GM21619 (cell line): ENCODE data around the gene GFOD1.
"Not testable (repeated sequence)": the region's sequence is repeated elsewhere in the genome, so short reads cannot be mapped to it uniquely, and the experiment has no call there.

ENCODE experiments used
- ATAC-seq: cut with Tn5 transposase; IDR thresholded peaks from one replicate; pipeline ENCODE4 v1.9.1; 2021; ENCODE audit not compliant: unreplicated experiment

The GFOD1 gene

DNA sequence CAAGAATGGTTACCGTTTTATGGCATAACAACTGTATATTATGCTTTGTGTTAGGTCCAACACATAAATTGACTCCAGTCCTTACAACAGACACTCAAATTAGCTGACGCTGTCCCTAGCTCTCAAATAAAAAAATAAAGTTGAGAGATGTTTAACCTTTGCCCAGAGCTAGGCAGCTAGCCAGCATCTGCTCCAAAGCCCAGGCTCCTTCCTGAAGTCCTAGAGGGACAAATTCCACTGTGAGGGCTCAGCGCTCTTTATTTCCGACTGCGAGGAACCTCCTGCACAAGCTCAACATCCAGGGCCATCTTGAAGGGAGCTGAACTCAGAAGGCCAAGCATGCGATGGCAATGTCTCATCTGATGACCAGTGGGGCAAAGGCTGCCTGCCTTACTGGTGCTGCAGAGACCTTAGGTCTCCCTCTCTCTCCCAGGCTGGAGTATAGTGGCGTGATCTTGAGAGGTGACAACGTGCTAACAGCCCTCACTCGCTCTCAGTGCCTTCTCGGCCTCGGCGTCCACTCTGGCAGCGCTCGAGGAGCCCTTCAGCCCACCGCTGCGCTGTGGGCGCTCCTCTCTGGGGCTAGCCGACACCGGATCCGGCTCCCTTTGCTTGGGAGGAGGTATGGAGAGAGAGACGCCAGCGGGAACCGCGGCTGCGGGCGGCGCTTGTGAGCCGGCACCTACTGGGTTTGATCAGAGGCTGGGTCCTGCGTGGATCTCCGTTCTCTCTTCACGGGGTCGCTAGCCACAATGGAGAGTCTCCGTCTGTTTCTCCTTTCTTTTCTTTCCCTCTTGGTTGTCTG lies 24.7 kb upstream of the GFOD1 start:
- no peak for ATAC-seq

DNA sequence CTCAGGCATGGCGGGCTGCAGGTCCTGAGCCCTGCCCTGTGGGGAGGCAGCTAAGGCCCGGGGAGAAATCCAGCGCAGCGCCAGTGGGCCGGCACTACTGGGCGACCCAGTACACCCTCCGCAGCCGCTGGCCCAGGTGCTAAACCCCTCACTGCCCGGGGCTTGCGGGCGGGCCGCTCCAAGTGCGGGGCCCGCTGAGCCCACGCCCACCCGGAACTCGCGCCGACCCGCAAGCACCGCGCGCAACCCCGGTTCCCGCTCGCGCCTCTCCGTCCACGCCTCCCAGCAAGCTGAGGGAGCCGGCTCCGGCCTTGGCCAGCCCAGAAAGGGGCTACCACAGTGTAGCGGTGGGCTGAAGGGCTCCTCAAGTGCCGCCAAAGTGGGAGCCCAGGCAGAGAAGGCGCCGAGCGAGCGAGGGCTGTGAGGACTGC lies 23.8 kb upstream of the GFOD1 start:
- ATAC-seq: not testable (repeated sequence)

DNA sequence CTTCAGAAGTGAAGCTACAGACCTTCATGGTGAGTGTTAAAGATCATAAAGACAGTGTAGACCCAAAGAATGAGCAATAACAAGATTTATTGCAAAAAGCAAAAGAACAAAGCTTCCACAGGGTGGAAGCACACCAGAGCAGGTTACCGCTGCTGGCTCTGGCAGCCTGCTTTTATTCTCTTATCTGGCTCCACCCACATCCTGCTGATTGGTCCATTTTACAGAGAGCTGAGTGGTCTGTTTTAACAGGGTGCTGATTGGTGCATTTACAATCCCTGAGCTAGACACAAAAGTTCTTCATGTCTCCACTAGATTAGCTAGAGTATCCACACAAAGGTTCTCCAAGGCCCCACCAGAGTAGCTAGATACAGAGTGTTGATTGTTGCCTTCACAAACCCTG lies 23.0 kb upstream of the GFOD1 start:
- not testable (repeated sequence) for ATAC-seq

DNA sequence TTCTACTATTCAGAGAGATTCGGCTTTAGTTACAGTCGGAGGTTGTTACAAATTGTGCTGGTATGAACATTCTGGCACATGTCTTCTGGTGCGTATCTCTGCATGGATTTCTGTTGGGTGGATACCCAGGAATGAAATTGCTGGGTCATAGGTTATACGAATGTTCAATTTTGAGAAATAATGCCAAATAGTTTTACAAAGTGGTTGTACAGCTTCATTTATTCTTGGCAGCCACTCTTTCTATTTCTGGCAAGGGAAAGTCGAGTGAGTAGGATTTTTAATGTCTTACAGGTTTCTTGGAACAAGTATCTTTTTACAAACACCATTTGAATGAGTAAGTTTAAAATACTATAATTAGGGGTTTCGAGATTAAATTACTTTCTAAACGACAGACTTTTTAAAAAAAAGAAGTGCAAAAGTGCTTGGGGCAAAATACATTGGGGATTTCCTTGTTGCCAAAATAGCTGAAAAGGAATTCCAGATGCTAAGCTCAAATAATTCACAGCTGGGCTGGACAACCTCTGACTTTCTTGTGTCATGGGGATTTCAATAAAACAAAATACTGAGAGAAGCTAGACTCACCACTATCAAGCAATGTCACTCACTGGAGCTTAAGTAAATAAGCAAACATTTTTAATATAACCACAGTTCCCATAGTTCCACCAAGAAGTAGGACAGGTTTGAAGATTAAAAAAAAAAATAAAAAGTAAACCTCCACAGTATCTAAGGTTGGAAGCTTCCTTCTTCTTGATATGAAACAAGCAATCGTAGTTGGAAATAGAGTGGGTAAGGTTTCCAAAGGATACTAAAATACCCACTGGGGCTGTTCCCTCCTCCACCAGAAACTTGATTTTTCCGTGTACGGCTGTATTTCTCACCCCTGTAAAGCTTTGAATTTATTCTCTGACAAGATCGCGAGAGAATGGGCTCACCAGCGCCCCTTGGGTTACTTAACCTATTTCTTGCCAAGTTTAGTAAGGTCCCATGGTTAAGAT lies 21.6 kb upstream of the GFOD1 start:
- no peak for ATAC-seq

DNA sequence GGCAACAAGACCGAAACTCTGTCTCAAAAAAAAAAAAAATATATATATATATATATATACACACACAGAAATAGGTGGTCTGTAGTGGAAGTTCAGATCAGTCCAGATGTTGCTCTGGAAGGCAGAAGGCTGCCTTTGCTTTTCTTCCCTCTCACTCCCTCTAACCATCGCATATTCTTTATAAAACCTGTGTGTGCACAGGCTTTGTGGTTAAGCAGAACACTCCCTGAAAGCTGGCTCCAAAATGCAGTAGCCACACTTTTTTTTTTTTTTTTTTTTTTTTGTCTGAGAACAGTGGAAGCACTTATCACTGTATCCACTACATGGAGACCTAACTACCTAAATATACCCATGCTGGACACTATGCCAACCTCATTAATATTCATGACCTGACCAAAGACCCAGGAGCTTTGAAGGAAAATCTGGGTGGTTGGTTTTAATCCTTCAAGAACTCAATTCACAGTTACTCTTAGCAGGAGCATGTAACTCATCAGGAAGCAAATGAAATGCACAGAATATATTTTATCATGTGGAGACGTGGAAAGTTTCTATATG lies 20.0 kb upstream of the GFOD1 start:
- no peak for ATAC-seq

DNA sequence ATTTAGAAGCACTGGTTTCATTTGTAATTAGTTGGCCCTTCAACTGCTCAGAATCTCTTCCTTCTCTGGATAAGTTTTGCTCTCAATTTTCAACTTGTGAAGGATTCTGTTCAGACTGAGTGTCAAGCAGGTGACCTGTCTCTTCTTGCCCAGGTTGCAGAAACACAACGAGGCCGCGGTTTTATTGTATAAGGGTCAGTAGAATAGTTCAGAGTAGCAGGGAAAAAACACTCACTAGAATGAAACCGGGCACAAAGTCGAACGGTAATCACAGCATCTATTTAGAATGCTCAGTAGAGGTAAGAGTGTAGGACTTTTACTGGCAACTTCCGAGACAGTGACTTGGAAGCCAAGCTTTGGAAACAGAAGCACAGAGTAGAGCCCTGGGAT lies 17.9 kb upstream of the GFOD1 start:
- ATAC-seq: no peak

DNA sequence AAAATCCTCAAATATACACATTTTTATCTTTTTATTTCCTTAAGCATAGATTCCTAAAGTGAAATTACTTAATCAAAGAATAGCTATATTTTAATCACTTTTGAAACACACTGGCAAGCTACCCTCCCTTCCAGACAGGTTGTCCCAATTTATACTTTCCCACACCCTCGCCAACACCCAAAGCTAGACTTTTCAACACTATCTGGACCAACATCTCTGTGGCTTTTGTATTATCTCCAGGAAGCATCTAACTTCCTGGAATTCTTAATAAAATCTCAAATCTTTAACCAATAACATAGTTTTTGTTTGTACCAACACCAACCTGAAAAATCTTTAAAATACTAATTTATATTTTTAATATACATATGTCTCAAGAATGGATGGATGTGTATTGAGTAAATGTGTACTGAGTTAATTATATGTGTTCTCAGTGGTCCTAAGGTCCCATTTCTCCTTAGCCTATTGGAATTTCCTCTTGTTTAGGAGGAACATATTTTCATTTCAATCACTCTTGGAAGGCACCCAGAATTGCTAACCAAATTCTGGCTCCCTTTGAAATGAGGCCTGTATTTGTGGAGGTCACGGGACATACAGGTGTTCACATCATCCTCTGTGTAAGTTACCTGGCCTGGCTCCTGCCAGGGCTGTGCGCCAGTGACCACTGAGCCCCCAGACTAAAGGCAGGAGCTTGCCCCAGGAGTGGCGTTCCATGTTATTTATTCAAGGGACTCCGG lies 17.4 kb upstream of the GFOD1 start:
- ATAC-seq: no peak

DNA sequence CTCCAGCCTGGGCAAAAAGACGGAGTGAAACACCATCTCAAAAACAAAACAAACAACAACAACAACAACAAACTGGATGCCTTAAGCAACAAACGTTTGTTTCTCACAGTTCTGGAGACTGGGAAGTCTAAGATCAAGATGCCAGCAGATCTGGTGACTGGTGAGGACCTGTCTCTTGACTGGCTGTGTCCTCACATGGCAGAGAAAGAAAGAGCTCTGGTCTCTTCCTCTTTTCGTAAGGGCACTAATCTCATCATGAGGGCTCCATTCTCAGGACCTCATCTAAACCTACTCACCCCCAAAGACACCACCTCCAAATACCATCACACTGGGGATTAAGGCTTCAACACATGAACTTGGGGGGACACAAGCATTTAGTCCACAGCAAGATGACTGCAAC lies 13.5 kb upstream of the GFOD1 start:
- ATAC-seq: no peak

DNA sequence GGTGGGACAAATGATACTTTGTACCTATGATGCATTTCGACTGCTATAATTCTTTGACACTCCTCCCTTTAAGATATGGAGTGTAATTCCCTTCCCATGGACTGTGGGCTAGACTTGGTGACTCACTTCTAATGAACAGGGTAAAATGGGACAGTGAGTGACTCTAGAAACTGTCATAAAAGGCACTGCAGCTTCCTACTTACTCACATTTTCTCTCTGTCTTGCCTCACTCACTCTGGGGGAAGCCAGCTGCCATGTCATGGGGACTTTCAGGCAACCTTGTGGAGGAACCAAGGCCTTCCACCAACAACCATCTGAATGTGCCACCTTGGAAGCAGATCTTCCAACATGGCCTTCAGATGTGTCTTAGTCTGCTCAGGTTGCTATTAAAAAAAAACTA lies 12.9 kb upstream of the GFOD1 start:
- ATAC-seq: no peak

DNA sequence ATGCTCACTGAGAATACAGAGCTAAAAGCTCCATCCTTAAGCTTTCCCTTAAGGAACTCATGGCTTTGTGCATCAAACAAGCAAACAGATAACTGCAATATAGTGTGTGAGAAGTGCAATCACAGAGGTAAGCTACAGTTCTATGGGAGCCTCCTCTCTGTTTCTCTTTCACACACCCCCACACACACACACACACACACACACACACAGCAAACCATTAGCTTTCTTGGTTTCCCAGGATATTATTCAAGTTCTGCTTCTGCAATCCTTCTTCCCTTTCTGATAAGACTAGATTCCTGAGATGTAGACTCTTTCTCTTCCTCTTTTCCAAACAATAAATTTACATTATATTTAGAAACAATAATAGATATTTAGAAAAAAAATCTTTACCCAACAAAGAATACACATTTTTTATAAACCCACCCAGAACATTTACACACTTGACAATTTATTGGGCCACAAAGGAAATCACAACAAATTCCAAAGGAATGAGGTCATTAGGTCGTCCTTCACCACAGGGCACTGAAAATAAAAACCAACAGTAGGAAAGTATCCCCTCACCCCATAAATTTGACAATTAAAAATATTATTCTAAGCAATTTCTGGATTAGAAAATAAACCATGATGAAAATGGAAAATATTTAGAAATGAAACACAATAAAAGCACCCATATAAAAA lies 9.3 kb upstream of the GFOD1 start:
- ATAC-seq: no peak

DNA sequence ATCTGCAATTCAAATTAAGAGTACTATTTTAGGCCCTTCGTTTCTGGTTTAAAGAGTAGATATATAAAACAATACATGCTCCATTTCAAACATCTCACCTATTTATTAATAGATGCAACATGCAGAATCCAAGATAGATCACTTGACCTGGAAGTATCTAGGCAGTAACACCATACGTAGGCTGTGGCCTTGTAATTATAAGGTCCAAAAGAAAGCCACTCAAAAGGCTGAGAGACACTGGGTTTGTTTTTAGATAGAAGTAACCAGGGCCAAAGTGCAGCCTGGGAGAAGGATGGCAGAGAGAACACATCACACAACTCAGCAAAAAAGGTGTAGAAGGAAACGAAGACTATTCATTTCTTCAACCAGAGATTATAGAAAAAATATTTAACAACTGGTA lies 8.4 kb upstream of the GFOD1 start:
- no peak for ATAC-seq

DNA sequence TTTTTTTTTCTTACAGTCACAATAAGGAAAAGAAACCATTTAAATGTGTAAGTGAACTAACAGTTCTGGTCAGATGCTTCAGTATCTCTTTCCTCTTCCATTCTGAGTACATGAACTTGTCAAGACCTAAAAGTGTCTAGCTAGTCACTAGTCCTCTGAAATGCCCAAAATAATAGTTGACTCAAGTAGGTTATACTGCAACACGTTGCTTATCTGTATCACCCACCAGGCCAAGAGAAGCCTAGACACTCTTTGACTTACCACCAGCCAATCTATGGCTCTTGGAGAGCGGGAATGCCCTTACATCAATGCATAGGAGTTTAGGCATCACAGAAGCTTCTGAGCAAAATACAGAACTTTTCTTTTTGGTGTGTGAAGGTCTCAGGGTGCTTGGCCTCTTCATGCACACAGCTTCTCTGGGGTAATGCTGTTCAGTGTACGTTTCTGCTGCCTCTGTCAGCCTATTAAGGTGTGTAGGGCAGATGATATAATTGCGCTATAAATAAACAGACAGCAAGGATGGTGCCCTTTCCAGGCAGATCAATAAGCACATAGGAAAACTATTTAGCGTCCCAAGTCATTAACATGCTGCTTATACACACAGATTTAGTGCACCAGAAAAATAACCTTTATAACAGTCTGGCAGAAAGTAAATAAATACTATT lies 7.8 kb upstream of the GFOD1 start:
- ATAC-seq: no peak

DNA sequence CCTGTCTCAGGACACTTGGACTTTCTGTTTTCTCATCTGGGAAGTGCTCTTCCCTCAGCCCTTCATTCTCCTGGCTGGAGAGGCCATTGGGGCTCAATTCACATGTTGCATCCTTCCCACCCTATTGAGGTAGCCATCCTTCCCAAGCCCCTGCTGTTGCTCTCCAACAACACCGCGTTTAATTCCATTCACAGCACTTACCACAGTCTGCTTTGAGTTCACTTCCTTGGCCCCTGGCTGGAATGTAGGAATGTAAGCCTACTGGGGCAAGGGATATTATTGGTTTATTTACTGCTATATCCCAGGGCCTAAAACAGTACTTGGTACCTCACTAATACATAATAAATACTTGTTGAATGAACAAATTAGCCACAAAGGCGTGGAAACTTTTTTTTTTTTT lies 6.7 kb upstream of the GFOD1 start:
- ATAC-seq: no peak

DNA sequence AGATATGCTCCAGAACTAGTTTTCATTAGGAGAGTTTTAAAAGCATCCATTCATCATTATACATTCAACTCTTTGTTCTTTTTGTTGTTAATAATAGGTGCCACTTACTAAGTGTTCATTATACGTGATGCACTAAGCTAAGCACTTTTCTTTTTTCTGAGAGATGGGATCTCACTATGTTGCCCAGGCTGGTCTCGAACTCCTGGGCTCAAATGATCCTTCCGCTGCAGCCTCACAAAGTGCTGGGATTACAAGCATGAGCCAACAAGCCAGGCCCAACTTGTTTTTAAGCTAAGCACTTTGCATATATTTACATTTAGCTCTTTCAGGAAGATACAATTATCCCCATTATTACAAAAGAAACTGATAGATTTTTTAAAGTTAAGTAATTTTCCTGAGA lies 5.7 kb upstream of the GFOD1 start:
- ATAC-seq: no peak

DNA sequence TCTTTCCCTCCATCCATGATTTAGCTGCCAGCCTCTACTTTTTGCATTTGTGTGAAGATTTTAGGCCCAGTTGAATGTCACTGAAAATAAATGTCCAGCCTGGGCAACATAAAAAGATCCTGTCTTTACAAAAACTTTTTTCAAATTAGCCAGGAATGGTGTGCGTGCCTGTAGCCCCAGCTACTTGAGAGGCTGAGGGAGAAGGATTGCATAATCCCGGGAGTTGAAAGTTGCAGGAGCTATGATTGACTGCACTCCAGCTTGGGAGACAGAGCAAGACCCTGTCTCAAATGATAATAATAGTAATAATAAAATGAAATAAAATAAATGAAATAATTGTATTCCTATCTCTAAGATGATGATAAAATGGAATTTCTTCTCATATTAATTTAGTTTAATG lies 5.0 kb upstream of the GFOD1 start:
- ATAC-seq: no peak

DNA sequence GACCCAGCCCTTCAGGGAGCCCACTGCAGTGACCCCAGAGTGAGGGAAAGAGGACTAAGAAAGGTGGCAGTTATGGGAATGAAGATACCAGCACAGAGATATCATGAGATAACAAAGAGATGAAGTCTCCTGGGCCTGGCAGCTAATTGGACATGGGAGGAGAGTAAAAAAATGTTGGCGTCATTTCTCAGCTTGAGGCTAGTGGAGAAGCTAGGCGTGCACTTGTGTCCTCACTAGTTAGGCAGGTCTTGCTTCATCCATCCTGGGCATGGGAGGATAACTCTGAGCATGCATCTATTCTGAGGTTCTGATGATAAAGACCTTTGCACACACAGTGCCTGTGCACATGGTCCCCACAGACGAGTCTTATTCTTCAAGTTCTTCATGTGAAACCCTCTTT lies 4.1 kb upstream of the GFOD1 start:
- no peak for ATAC-seq

DNA sequence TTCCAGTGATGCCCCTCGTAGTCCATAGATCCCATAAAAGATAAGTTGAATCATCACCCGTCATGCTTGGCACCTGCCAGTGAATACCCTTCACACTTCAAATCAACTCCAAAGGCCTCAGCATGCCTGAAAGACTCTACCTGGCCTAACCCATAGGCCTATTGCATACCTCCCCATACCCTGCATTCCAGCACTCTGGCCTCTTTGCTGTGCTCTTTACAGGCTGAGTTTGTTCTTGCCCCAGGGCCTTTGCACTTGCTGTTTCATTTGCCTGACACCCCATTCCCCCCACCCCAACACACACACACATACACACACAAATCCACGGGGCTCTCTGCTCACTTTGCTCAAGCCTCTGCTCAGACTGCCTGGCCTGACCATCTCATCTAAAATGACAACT lies 3.0 kb upstream of the GFOD1 start:
- ATAC-seq: no peak

DNA sequence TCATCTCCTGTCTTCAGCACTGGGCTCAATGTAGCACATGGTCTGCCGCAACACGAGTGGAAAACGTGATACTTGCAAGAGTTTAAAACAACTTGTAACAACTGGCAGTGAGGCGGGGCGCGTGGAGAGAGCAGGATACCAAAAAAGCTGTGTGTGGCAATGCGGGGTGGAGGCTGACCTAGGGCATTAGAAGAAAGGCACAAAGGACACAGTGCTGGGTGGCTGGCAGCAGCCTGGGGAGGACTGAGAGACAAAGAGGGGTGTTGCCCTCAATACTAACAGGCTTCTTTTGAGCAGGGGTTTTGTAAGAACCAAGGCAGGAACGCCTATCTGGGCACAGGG lies 1.5 kb upstream of the GFOD1 start:
- ATAC-seq: no peak

DNA sequence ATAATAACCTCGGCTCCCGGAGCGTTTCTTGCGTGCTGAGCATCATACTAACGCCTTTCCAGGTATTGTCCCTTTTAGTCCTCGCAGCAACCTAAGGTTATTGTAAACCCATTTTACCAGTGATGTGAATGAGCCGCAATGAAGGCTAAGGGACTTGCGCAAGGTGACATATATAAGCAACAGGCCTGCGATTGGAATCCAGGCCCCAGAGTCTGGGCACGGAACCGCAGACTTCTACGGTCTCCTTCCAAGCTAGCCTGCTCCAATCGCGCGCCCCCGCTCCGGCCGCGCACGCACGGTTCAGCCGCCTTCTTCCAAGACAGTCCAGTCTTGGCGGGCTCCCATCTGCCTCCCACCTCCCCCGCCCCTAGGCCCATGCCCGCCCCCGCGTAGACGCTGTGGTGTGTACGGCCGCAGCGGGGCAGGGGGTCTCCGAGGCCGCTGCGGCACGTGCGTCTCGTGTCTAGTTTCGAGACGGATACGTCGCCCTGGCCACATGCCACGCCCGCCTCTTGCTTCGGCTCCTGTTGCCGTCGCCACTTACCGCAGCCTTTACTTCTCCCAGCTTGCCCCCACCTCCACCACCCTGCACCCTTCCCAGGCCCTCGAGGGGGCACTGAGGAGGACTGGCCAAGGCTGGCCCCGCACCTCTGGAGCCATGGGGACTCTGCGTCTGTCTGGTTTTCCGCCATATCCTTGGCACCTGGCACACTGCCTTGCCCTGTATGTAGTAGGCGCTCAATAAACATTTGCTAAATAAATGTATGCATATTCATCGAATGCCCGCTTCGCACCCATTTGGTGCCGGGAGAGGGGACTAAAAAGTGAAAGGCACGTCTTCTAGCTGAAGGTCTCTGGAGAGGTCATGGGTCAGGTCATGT lies 855 bp upstream of the GFOD1 start:
- peak; percentile 3 for ATAC-seq
